Tibial nerve (tissue), 4 donors: Measurements from ENCODE around the gene KDM1B.

ENCODE experiments used
- CTCF ChIP-seq, 5 experiments: fragments of 200-600 bp in 3 of 5; fragments of 450-650 bp in 2 of 5; sonication (generic) in 3 of 5; IDR thresholded peaks; one replicate each; pipeline ENCODE4 v1.5.1; 2016 to 2019; ENCODE audit warnings: antibody characterized with exemption in 5 of 5, mild to moderate bottlenecking in 3 of 5, moderate library complexity in 2 of 5
- EP300 ChIP-seq, 2 donors: sonication (generic); formaldehyde crosslinking; IDR thresholded peaks; one replicate each; pipeline ENCODE4 v1.6.1; 2017; ENCODE audit warnings: antibody characterized with exemption in 2 of 2, mild to moderate bottlenecking in 1 of 2
- POLR2A ChIP-seq, 2 donors: fragments of 450-650 bp; IDR thresholded peaks; one replicate each; pipeline ENCODE4 v1.6.1; 2017; ENCODE audit warnings: antibody characterized with exemption in 2 of 2, mild to moderate bottlenecking in 2 of 2, moderate library complexity in 2 of 2

GRCh38 chr6:18241208-18242038, 86.2 kb downstream of the KDM1B start:
- TF ChIP-seq CTCF (IDR thresholded peaks at IDR 0.05): no peak
- TF ChIP-seq POLR2A (IDR thresholded peaks at IDR 0.05): no peak
- TF ChIP-seq EP300 (IDR thresholded peaks at IDR 0.05): no peak
